Activated CD4-positive, alpha-beta T cell treated with anti-CD3 and anti-CD28 coated beads, Interleukin-2, Interleukin-6, amounts not matched to agents 100 ng/mL and 50 ng/mL, durations not matched to agents 16 hours and 8 hours (primary cell): ENCODE measurements around the gene CCDC127.

Source experiments
- DNase-seq: peaks from one replicate; pipeline ENCODE4 v3.0.0-alpha.2; 2020

Gene CCDC127

DNA sequence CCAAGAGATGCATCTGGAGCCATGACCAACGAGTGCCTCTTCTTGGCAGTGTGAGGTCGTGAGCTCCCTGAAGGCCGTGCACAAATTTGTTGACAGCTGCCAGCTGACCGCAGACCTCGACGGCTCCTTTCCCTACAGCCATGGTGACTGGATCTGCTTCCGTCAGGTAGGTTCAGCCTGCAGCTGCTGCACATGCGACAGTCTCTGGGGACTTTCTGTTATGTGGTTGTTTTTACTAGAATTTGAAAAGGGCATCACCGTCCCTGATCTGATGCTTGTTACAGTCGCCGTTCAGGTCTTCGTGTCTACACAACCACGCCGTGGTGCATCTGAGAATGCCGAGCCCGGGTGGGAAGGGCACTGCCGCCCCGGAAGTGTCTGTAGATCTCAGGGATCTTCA is 63.1 kb downstream of the CCDC127 start:
- DNase-seq, result no peak

DNA sequence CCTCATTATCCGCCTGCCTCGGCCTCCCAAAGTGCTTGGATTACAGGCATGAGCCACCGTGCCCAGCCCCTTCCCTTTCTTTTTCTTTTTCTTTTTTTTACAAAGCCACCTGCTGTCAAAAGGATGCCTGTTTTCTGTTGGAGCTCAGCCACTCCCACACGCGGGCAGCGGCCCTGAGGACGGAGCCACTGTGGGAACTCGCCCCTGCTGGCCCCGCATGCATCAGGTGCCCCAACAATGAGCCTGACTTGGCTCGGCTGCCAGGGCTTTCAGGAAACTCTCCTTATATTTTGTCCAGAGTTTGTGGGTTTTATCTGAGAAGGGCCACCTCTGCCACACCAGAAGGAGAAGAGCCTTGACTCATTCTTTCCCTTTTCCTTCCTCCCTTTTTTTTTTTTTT is 63.7 kb downstream of the CCDC127 start:
- no peak for DNase-seq

- no peak for DNase-seq
Measured at GRCh38 chr5:153256-153655, 64.7 kb downstream of the CCDC127 start.

GRCh38 chr5:152077-152476 is 65.9 kb downstream of the CCDC127 start:
- no peak for DNase-seq

DNA sequence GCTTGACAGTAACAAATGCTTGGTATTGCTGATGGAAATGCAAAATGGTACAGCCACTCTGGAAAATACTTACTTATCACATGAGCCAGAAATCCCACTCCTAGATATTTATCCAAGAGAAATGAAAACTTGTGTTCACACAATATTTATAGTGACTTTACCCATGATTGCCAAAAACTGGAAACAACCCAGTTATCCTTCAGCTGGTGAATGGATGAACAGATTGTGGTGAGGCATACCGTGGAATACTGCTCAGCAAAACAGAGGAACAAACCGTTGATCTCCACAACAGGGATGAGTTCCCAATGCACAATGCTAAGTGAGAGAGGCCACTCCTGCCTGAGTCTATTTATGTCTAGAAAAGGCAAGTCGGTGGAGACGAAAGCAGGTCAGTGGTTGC is 67.2 kb downstream of the CCDC127 start:
- no peak for DNase-seq

DNA sequence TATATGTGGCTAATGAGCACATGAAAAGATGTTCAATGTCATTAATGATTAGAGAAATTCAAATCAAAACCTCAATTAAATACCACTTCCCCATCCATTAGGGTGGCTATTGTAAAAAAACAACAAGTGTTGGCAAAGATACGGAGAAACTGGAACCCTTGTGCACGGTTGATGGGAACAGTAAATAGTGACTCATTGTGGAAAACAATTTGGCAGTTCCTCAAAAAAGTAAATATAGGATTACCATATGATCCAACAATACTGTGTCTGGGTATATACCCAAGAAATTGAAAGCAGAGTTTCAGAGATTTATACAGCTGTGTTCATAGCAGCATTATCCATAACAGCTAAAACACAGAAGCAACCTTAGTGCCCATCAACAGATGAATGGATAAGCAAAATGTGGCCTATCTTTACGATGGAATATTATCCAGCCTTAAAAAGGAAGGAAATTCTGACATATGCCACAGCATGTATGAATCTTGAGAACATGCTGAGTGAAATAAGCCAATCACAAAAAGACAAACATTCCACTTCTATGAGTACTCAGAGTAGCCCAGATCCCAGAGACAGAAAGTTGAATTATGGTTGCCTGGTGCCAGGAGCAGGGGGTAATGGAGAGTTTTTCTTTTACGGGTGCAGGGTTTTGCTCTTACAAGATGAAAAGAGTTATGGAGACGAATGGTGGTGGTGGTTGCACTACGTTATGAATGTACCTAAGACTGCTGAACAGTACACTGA is 68.0 kb downstream of the CCDC127 start:
- no peak for DNase-seq

- no peak for DNase-seq
Measured at GRCh38 chr5:147751-148150, 70.2 kb downstream of the CCDC127 start.
